Measurements from ENCODE around the gene TMPRSS6. TPM values are rescaled to one million over a fixed set of nuclear protein-coding genes. Genes with fewer than 3 reads are reported as not detected.

The TMPRSS6 gene
- total and polyA plus RNA-seq, 2 of the 13 experiments (the other 11 are each of a cell fraction or from before 2014, with no cell fraction given): 4.2 to 4.8 TPM

GRCh38 chr22:37109242-37109917 lies at the start of gene TMPRSS6 (continued):
- no peak for TF ChIP-seq GLMP (CRISPR knock-in tag; IDR thresholded peaks at IDR 0.05; ENCODE audit: borderline replicate concordance)
- no peak for TF ChIP-seq KAT7 (CRISPR knock-in tag; IDR thresholded peaks at IDR 0.05; ENCODE audit: borderline replicate concordance)
- TF ChIP-seq BORCS8-MEF2B (CRISPR knock-in tag; IDR thresholded peaks at IDR 0.05): peak; percentile 40; the same call in 1 of the 2 replicates
- no peak for TF ChIP-seq HOXA5 (CRISPR knock-in tag; IDR thresholded peaks at IDR 0.05)
- peak; percentile 73; the same call in 1 of the 2 replicates for TF ChIP-seq ZNF691 (CRISPR knock-in tag; IDR thresholded peaks at IDR 0.05; ENCODE audit: borderline replicate concordance, low read depth)
- peak; percentile 97 for TF ChIP-seq ZFY (CRISPR knock-in tag; IDR thresholded peaks at IDR 0.05)
- no peak for TF ChIP-seq CEBPZ (IDR thresholded peaks at IDR 0.05; ENCODE audit: low read length)
- no peak for TF ChIP-seq ZNF234 (CRISPR knock-in tag; conservative IDR thresholded peaks at IDR 0.05)
- TF ChIP-seq ZNF598 (CRISPR knock-in tag; IDR thresholded peaks at IDR 0.05; ENCODE audit: borderline replicate concordance): no peak; the same call in 1 of the 2 replicates
- no peak for TF ChIP-seq HNRNPLL (IDR thresholded peaks at IDR 0.05; ENCODE audit: low read depth, low read length, poor library complexity, severe bottlenecking)
- no peak for TF ChIP-seq POLR2AphosphoS5 (IDR thresholded peaks at IDR 0.05; ENCODE audit: low read depth, low read length)
- peak; percentile 69 for TF ChIP-seq GATAD2A (CRISPR knock-in tag; IDR thresholded peaks at IDR 0.05)
- no peak for TF ChIP-seq THAP8 (CRISPR knock-in tag; IDR thresholded peaks at IDR 0.05; ENCODE audit: borderline replicate concordance)
- TF ChIP-seq ZNF512B (CRISPR knock-in tag; IDR thresholded peaks at IDR 0.05; ENCODE audit: borderline replicate concordance): no peak
- peak; percentile 21; the same call in 1 of the 2 replicates for TF ChIP-seq GMEB1 (CRISPR knock-in tag; IDR thresholded peaks at IDR 0.05; ENCODE audit: borderline replicate concordance)
- no peak for TF ChIP-seq MAFK (conservative IDR thresholded peaks at IDR 0.05 in 1 of 2, IDR thresholded peaks at IDR 0.05 in 1 of 2; ENCODE audit: low read length in 2 of 2)
- no peak for TF ChIP-seq ZNF230 (CRISPR knock-in tag; IDR thresholded peaks at IDR 0.05)
- TF ChIP-seq ZBTB42 (CRISPR knock-in tag; IDR thresholded peaks at IDR 0.05): no peak
